ENCODE results near the gene CSF1R.

CSF1R gene

GRCh38 chr5:150124111-150124557 lies 37.8 kb upstream of the CSF1R start:
- H3K4me3 Mint-ChIP-seq, result no peak overlapping the region
- no peak overlapping the region for H3K27ac Mint-ChIP-seq
- no peaks in the 10 kb centered on the region for H3K9me3 Mint-ChIP-seq (ENCODE audit: low read depth)
- H3K4me1 Mint-ChIP-seq (ENCODE audit: low read depth), result no peaks in the 10 kb centered on the region
- H3K27me3 Mint-ChIP-seq, result no peaks in the 10 kb centered on the region
- no peaks in the 10 kb centered on the region for H3K36me3 Mint-ChIP-seq

GRCh38 chr5:150123542-150123941 lies 37.2 kb upstream of the CSF1R start:
- H3K36me3 Mint-ChIP-seq, result no peaks in the 10 kb centered on the region
- H3K4me1 Mint-ChIP-seq (ENCODE audit: low read depth), result no peaks in the 10 kb centered on the region
- no peaks in the 10 kb centered on the region for H3K27me3 Mint-ChIP-seq
- no peak overlapping the region for H3K4me3 Mint-ChIP-seq
- no peak overlapping the region for H3K27ac Mint-ChIP-seq
- no peaks in the 10 kb centered on the region for H3K9me3 Mint-ChIP-seq (ENCODE audit: low read depth)

- Mint-ChIP-seq H3K27me3 (no peaks in the 10 kb centered on the region), H3K4me1 (ENCODE audit: low read depth) (no peaks in the 10 kb centered on the region), H3K36me3 (no peaks in the 10 kb centered on the region), H3K4me3 (no peak overlapping the region), H3K9me3 (ENCODE audit: low read depth) (no peaks in the 10 kb centered on the region), H3K27ac (no peak overlapping the region)
Observed at GRCh38 chr5:150122536-150123481, 36.5 kb upstream of the CSF1R start.

GRCh38 chr5:150122158-150122510 lies 35.8 kb upstream of the CSF1R start:
- H3K4me1 Mint-ChIP-seq (ENCODE audit: low read depth), result no peaks in the 10 kb centered on the region

GRCh38 chr5:150121448-150122157 lies 35.2 kb upstream of the CSF1R start:
- Mint-ChIP-seq H3K4me3 (no peak overlapping the region), H3K4me1 (ENCODE audit: low read depth) (no peaks in the 10 kb centered on the region), H3K27me3 (no peaks in the 10 kb centered on the region), H3K36me3 (no peaks in the 10 kb centered on the region), H3K9me3 (ENCODE audit: low read depth) (no peaks in the 10 kb centered on the region), H3K27ac (no peak overlapping the region)

More at GRCh38 chr5:150122158-150122510, 35.8 kb upstream of the CSF1R start:
- Mint-ChIP-seq H3K4me3 (no peak overlapping the region), H3K36me3 (no peaks in the 10 kb centered on the region), H3K27me3 (no peaks in the 10 kb centered on the region), H3K27ac (no peak overlapping the region), H3K9me3 (ENCODE audit: low read depth) (no peaks in the 10 kb centered on the region)

GRCh38 chr5:150120617-150121447 lies 34.5 kb upstream of the CSF1R start:
- Mint-ChIP-seq H3K27me3 (no peaks in the 10 kb centered on the region), H3K4me1 (ENCODE audit: low read depth) (no peaks in the 10 kb centered on the region), H3K27ac (no peak overlapping the region), H3K36me3 (no peaks in the 10 kb centered on the region), H3K4me3 (no peak overlapping the region), H3K9me3 (ENCODE audit: low read depth) (no peaks in the 10 kb centered on the region)

- H3K27ac Mint-ChIP-seq, result no peak overlapping the region
- H3K36me3 Mint-ChIP-seq, result no peaks in the 10 kb centered on the region
- H3K27me3 Mint-ChIP-seq, result no peaks in the 10 kb centered on the region
- no peak overlapping the region for H3K4me3 Mint-ChIP-seq
- H3K9me3 Mint-ChIP-seq (ENCODE audit: low read depth), result no peaks in the 10 kb centered on the region
- H3K4me1 Mint-ChIP-seq (ENCODE audit: low read depth), result no peaks in the 10 kb centered on the region
Observed at GRCh38 chr5:150120062-150120441, 33.7 kb upstream of the CSF1R start.

GRCh38 chr5:150119421-150120061 lies 33.2 kb upstream of the CSF1R start:
- Mint-ChIP-seq H3K4me1 (ENCODE audit: low read depth) (no peaks in the 10 kb centered on the region), H3K9me3 (ENCODE audit: low read depth) (no peaks in the 10 kb centered on the region), H3K27ac (no peak overlapping the region), H3K27me3 (no peaks in the 10 kb centered on the region), H3K4me3 (no peak overlapping the region), H3K36me3 (no peaks in the 10 kb centered on the region)

GRCh38 chr5:150118561-150119229 lies 32.3 kb upstream of the CSF1R start:
- no peaks in the 10 kb centered on the region for H3K36me3 Mint-ChIP-seq
- no peak overlapping the region for H3K4me3 Mint-ChIP-seq
- H3K9me3 Mint-ChIP-seq (ENCODE audit: low read depth), result no peaks in the 10 kb centered on the region
- H3K4me1 Mint-ChIP-seq (ENCODE audit: low read depth), result no peaks in the 10 kb centered on the region
- no peak overlapping the region for H3K27ac Mint-ChIP-seq
- no peaks in the 10 kb centered on the region for H3K27me3 Mint-ChIP-seq

- Mint-ChIP-seq H3K4me1 (ENCODE audit: low read depth) (no peaks in the 10 kb centered on the region), H3K4me3 (no peak overlapping the region), H3K27ac (no peak overlapping the region), H3K36me3 (no peaks in the 10 kb centered on the region), H3K27me3 (no peaks in the 10 kb centered on the region), H3K9me3 (ENCODE audit: low read depth) (no peaks in the 10 kb centered on the region)
Observed at GRCh38 chr5:150117945-150118560, 31.7 kb upstream of the CSF1R start.

GRCh38 chr5:150116667-150117400 lies 30.5 kb upstream of the CSF1R start:
- Mint-ChIP-seq H3K36me3 (no peaks in the 10 kb centered on the region), H3K4me1 (ENCODE audit: low read depth) (no peaks in the 10 kb centered on the region), H3K4me3 (no peak overlapping the region), H3K27me3 (no peaks in the 10 kb centered on the region), H3K9me3 (ENCODE audit: low read depth) (no peaks in the 10 kb centered on the region), H3K27ac (no peak overlapping the region)

- Mint-ChIP-seq H3K27me3 (no peaks in the 10 kb centered on the region), H3K36me3 (no peaks in the 10 kb centered on the region), H3K27ac (no peak overlapping the region), H3K4me3 (no peak overlapping the region), H3K4me1 (ENCODE audit: low read depth) (no peaks in the 10 kb centered on the region), H3K9me3 (ENCODE audit: low read depth) (no peaks in the 10 kb centered on the region)
Observed at GRCh38 chr5:150114773-150115408, 28.5 kb upstream of the CSF1R start.

GRCh38 chr5:150114102-150114641 lies 27.8 kb upstream of the CSF1R start:
- Mint-ChIP-seq H3K4me3 (no peak overlapping the region), H3K27me3 (no peaks in the 10 kb centered on the region), H3K36me3 (no peaks in the 10 kb centered on the region), H3K4me1 (ENCODE audit: low read depth) (no peaks in the 10 kb centered on the region), H3K9me3 (ENCODE audit: low read depth) (no peaks in the 10 kb centered on the region), H3K27ac (no peak overlapping the region)
